Type B pancreatic cell (in vitro differentiated cells): ENCODE measurements around the gene NLRP10. TPM values are rescaled to one million over a fixed set of nuclear protein-coding genes. Genes with fewer than 3 reads are reported as not detected.

Source experiments
- DNase-seq: peaks from one replicate; pipeline ENCODE4 v3.0.0; 2021; ENCODE audit warnings: mixed read lengths; ENCODE audit not compliant: unreplicated experiment; ENCODE audit errors: extremely low spot score
- H3K27ac Mint-ChIP-seq: 2 replicates; pipeline ENCODE4 v1.8.0; 2021; ENCODE audit warnings: mild to moderate bottlenecking, mixed read lengths
- H3K27me3 Mint-ChIP-seq: 2 replicates; pipeline ENCODE4 v1.8.0; 2021; ENCODE audit warnings: mixed read lengths
- H3K36me3 Mint-ChIP-seq: 2 replicates; pipeline ENCODE4 v1.8.0; 2021; ENCODE audit warnings: mixed read lengths
- H3K4me1 Mint-ChIP-seq: one replicate; pipeline ENCODE4 v1.8.0; 2021; ENCODE audit warnings: mixed read lengths; ENCODE audit not compliant: unreplicated experiment
- H3K4me3 Mint-ChIP-seq: 2 replicates; pipeline ENCODE4 v1.8.0; 2021; ENCODE audit warnings: mild to moderate bottlenecking, mixed read lengths
- H3K9me3 Mint-ChIP-seq: 2 replicates; pipeline ENCODE4 v1.8.0; 2021; ENCODE audit warnings: mixed read lengths
- long read RNA-seq: library from polyadenylated mRNA; unstranded; transcript quantifications from one replicate; pipeline ENCODE4 v2.0.0, GENCODE V29; 2020
- total RNA-seq: library from RNA; stranded (reverse); gene quantifications from 2 replicates; pipeline ENCODE4 v1.2.1, GENCODE V29; 2021; ENCODE audit warnings: low replicate concordance
- TF ChIP-seq, protein P1 (sequence below): fragments of 200-600 bp; sonication (generic); conservative IDR thresholded peaks from 2 replicates; pipeline ENCODE4 v1.5.0; 2021; ENCODE audit warnings: antibody characterized with exemption, mild to moderate bottlenecking

Gene NLRP10, protein sequence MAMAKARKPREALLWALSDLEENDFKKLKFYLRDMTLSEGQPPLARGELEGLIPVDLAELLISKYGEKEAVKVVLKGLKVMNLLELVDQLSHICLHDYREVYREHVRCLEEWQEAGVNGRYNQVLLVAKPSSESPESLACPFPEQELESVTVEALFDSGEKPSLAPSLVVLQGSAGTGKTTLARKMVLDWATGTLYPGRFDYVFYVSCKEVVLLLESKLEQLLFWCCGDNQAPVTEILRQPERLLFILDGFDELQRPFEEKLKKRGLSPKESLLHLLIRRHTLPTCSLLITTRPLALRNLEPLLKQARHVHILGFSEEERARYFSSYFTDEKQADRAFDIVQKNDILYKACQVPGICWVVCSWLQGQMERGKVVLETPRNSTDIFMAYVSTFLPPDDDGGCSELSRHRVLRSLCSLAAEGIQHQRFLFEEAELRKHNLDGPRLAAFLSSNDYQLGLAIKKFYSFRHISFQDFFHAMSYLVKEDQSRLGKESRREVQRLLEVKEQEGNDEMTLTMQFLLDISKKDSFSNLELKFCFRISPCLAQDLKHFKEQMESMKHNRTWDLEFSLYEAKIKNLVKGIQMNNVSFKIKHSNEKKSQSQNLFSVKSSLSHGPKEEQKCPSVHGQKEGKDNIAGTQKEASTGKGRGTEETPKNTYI
- total RNA-seq, result 0.24 TPM in 1 of 2 replicates, not detected in the other
- long read RNA-seq, partial matches to known transcripts, result 0 of 2 reads
- long read RNA-seq, other reads (novel, unspliced or antisense), result 2 of 2 reads

DNA sequence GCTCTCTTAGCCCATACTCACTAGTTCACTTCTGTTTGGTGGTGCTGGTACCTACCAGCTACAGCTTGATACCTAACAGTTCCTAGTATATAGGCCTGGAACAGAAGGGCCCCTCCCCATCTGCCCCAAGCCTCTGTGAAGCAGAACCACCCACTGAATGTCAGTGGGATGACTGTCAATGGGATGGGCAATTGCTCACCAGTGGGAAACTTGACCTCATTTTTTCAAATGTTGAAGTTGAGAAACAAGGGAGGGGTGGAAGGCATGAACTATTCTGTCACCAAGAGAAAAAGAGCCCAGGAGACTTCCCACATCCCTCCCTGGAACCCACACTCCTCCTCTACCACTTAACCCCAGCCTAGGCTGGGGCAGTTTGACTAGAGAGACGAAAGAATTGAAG is at the start of gene NLRP10:
Gene NLRP10, minus strand, starts transcription at position 62 of the 400 bp plus-strand sequence. CDS start 1,952 bp downstream, outside the sequence.
- TF ChIP-seq, protein P1, sequence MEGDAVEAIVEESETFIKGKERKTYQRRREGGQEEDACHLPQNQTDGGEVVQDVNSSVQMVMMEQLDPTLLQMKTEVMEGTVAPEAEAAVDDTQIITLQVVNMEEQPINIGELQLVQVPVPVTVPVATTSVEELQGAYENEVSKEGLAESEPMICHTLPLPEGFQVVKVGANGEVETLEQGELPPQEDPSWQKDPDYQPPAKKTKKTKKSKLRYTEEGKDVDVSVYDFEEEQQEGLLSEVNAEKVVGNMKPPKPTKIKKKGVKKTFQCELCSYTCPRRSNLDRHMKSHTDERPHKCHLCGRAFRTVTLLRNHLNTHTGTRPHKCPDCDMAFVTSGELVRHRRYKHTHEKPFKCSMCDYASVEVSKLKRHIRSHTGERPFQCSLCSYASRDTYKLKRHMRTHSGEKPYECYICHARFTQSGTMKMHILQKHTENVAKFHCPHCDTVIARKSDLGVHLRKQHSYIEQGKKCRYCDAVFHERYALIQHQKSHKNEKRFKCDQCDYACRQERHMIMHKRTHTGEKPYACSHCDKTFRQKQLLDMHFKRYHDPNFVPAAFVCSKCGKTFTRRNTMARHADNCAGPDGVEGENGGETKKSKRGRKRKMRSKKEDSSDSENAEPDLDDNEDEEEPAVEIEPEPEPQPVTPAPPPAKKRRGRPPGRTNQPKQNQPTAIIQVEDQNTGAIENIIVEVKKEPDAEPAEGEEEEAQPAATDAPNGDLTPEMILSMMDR, result no peak
- Mint-ChIP-seq H3K4me1 (no peaks in the 10 kb centered on the region), H3K27me3 (peaks cover 14% of the 10 kb centered on the region), H3K27ac (no peak within 1 kb of the TSS), H3K9me3 (no peaks in the 10 kb centered on the region), H3K4me3 (no peak within 1 kb of the TSS), H3K36me3 (no peaks in the 10 kb centered on the region)
- no peak for DNase-seq

DNA sequence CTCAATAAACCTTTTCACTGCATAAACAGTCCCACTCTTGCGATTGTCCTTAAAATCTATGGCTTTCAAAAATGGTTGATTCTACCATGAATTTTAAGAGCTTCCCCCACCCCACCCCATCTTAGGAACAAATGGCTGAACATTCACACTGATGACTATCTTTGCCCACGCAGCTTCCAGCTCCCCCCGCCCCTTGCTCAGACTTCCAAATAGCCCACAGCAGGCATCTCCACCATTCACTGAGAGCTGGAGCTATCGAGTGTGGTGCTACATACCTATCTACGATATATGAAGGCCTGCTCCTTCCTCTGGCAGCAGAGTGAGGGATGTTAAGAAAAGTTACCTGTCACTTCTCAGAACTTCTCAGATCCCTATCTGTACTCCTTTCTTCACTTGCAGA is 48.6 kb upstream of the NLRP10 start:
- H3K36me3 Mint-ChIP-seq, result no peaks in the 10 kb centered on the region
- peaks cover 68% of the 10 kb centered on the region for H3K27me3 Mint-ChIP-seq
- no peaks in the 10 kb centered on the region for H3K9me3 Mint-ChIP-seq
- H3K4me1 Mint-ChIP-seq, result peaks cover 10% of the 10 kb centered on the region
- no peak overlapping the region for H3K27ac Mint-ChIP-seq
- no peak overlapping the region for H3K4me3 Mint-ChIP-seq
- TF ChIP-seq, protein P1, result no peak
- no peak for DNase-seq

DNA sequence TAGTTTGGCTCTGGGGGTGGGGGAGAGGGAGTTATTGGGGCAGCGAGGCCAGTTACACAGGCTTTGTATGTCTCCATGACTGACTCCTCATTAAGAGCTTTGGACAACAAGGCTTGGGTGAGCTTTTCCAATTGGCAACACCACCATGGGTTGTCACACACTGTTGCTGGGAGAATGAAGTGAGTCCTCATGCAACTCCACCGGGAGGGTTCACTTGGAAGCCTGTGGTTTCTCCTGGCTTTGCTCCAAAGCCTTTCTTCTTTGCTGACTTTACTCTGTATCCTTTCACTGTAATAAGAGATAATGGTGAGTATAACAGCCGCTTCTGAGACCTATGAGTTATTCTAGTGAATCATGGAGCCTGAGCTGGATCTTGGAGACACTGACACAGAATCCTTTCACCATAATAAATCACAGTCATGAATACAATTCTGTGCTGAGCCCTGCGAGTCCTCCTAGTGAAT is 46.8 kb upstream of the NLRP10 start:
- no peak overlapping the region for H3K4me3 Mint-ChIP-seq
- no peaks in the 10 kb centered on the region for H3K36me3 Mint-ChIP-seq
- peaks cover 50% of the 10 kb centered on the region for H3K27me3 Mint-ChIP-seq

DNA sequence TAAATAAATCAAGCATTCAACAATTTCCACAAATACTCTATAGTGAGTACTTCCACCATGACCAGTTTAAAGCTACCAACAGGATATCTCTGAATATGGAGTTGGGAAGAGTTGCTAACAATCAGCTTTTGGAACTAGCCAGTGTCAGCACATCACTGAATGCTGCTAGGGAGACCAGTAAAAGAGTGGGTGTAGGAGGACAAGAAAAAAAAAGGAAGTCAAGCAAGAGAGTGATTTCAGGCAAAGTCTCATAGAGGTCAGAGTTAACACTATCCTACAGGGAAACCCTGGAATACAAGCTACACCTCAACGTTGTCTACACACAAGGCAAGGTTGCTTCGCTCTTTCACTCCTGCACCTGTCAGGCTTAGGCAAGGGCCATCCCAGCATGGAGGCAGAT is 46.1 kb upstream of the NLRP10 start:
- Mint-ChIP-seq H3K36me3 (no peaks in the 10 kb centered on the region), H3K4me3 (no peak overlapping the region), H3K27me3 (peaks cover 44% of the 10 kb centered on the region), H3K9me3 (no peaks in the 10 kb centered on the region), H3K27ac (no peak overlapping the region), H3K4me1 (no peaks in the 10 kb centered on the region)
- TF ChIP-seq, protein P1, result no peak
- DNase-seq, result no peak

More for the DNA sequence above, 46.8 kb upstream of the NLRP10 start:
- Mint-ChIP-seq H3K4me1 (no peaks in the 10 kb centered on the region), H3K27ac (no peak overlapping the region), H3K9me3 (no peaks in the 10 kb centered on the region)
- DNase-seq, result no peak
- TF ChIP-seq, protein P1, result no peak

DNA sequence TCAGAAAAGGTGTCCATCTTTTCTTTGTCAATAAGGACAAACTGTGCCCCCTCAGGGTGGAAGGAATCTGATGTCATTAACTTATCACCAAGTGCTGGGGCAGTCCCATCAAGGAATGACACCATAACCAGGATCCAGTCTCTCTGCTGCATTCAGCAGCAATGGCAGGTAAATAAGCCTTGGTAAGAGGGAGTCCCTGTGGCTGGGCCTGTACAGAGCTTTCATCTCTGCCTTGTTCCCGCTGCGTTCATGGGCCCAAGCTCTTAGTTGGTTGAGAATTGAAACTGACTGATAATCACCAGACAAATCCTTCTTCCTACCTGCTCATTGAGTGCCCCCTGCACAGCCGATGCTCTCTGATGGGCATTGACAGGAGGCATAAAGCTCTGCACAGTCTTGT is 44.6 kb upstream of the NLRP10 start:
- DNase-seq, result no peak
- Mint-ChIP-seq H3K27me3 (peaks cover 35% of the 10 kb centered on the region), H3K36me3 (no peaks in the 10 kb centered on the region), H3K27ac (no peak overlapping the region), H3K4me1 (no peaks in the 10 kb centered on the region), H3K4me3 (no peak overlapping the region), H3K9me3 (no peaks in the 10 kb centered on the region)
- TF ChIP-seq, protein P1, result no peak
